Measurements from ENCODE around the gene KSR2.
"Not testable (repeated sequence)": the region's sequence is repeated elsewhere in the genome, so short reads cannot be mapped to it uniquely, and the experiment has no call there.

KSR2 gene

GRCh38 chr12:117968826-117969659 lies at the start of gene KSR2:
TSS of gene KSR2 (minus strand) at chr12:117968990. CDS start at chr12:117968255, 735 bp downstream.
- DNase-seq (ENCODE audit: extremely low spot score, insufficient read length, low read depth) (peak; percentile 29), FAIRE-seq (no peak)

- FAIRE-seq (no peak), DNase-seq (ENCODE audit: extremely low spot score, insufficient read length, low read depth) (no peak)
Measured at GRCh38 chr12:118017926-118018325, 49.1 kb upstream of the KSR2 start.

- FAIRE-seq, result peak; percentile 95
- DNase-seq (ENCODE audit: extremely low spot score, insufficient read length, low read depth), result peak; percentile 98
Measured at GRCh38 chr12:118016424-118017264, 47.9 kb upstream of the KSR2 start, which contains the start of gene RFC5. TSS of gene RFC5 (plus strand) at chr12:118016703. CDS start at chr12:118016828, 125 bp downstream.

- FAIRE-seq, result no peak
- no peak for DNase-seq (ENCODE audit: extremely low spot score, insufficient read length, low read depth)
Measured at GRCh38 chr12:118015944-118016343, 47.2 kb upstream of the KSR2 start.

- DNase-seq (ENCODE audit: extremely low spot score, insufficient read length, low read depth) (no peak), FAIRE-seq (no peak)
Measured at GRCh38 chr12:118015306-118015705, 46.5 kb upstream of the KSR2 start.

GRCh38 chr12:118013283-118013682 lies 44.5 kb upstream of the KSR2 start:
- no peak for FAIRE-seq

GRCh38 chr12:118011961-118012360 lies 43.2 kb upstream of the KSR2 start:
- no peak for DNase-seq (ENCODE audit: extremely low spot score, insufficient read length, low read depth)
- no peak for FAIRE-seq

More at GRCh38 chr12:118013283-118013682, 44.5 kb upstream of the KSR2 start:
- DNase-seq (ENCODE audit: extremely low spot score, insufficient read length, low read depth), result no peak

- no peak for DNase-seq (ENCODE audit: extremely low spot score, insufficient read length, low read depth)
- FAIRE-seq, result no peak
Measured at GRCh38 chr12:118011377-118011776, 42.6 kb upstream of the KSR2 start.

- no peak for FAIRE-seq
Measured at GRCh38 chr12:118010903-118011302, 42.1 kb upstream of the KSR2 start.

GRCh38 chr12:117999806-118000205 lies 31.0 kb upstream of the KSR2 start:
- not testable (repeated sequence) for FAIRE-seq; DNase-seq (ENCODE audit: extremely low spot score, insufficient read length, low read depth)

More at GRCh38 chr12:118010903-118011302, 42.1 kb upstream of the KSR2 start:
- no peak for DNase-seq (ENCODE audit: extremely low spot score, insufficient read length, low read depth)

- FAIRE-seq, result no peak
- DNase-seq (ENCODE audit: extremely low spot score, insufficient read length, low read depth), result no peak
Measured at GRCh38 chr12:117998719-117999118, 29.9 kb upstream of the KSR2 start.

GRCh38 chr12:117994551-117995438 lies 26.0 kb upstream of the KSR2 start:
- FAIRE-seq, result no peak
- no peak for DNase-seq (ENCODE audit: extremely low spot score, insufficient read length, low read depth)

GRCh38 chr12:117986705-117987469 lies 18.1 kb upstream of the KSR2 start:
- DNase-seq (ENCODE audit: extremely low spot score, insufficient read length, low read depth) (no peak), FAIRE-seq (no peak)

GRCh38 chr12:117985182-117985581 lies 16.4 kb upstream of the KSR2 start:
- FAIRE-seq, result no peak
- no peak for DNase-seq (ENCODE audit: extremely low spot score, insufficient read length, low read depth)

GRCh38 chr12:117981267-117981666 lies 12.5 kb upstream of the KSR2 start:
- DNase-seq (ENCODE audit: extremely low spot score, insufficient read length, low read depth) (no peak), FAIRE-seq (no peak)

- FAIRE-seq (no peak), DNase-seq (ENCODE audit: extremely low spot score, insufficient read length, low read depth) (no peak)
Measured at GRCh38 chr12:117980616-117981015, 11.8 kb upstream of the KSR2 start.

GRCh38 chr12:117977373-117977772 lies 8.6 kb upstream of the KSR2 start:
- DNase-seq (ENCODE audit: extremely low spot score, insufficient read length, low read depth) (no peak), FAIRE-seq (no peak)

GRCh38 chr12:117975006-117975405 lies 6.2 kb upstream of the KSR2 start:
- FAIRE-seq (no peak), DNase-seq (ENCODE audit: extremely low spot score, insufficient read length, low read depth) (no peak)

- FAIRE-seq (no peak), DNase-seq (ENCODE audit: extremely low spot score, insufficient read length, low read depth) (no peak)
Measured at GRCh38 chr12:117972301-117972700, 3.5 kb upstream of the KSR2 start.

Data from GM18507 (cell line).